GM18870 (cell line): ENCODE data around the gene KRTAP10-1.
"Not testable (repeated sequence)": the region's sequence is repeated elsewhere in the genome, so short reads cannot be mapped to it uniquely, and the experiment has no call there.

ENCODE experiments used
- ATAC-seq: cut with Tn5 transposase; IDR thresholded peaks from one replicate; pipeline ENCODE4 v1.9.1; 2021; ENCODE audit warnings: moderate library complexity; ENCODE audit not compliant: unreplicated experiment

Gene KRTAP10-1

GRCh38 chr21:44571296-44571695, 31.3 kb upstream of the KRTAP10-1 start:
- ATAC-seq, result no peak

GRCh38 chr21:44569861-44570517, 30.0 kb upstream of the KRTAP10-1 start:
- no peak for ATAC-seq

GRCh38 chr21:44568667-44569556, 28.9 kb upstream of the KRTAP10-1 start:
- no peak for ATAC-seq

- no peak for ATAC-seq
Observed at GRCh38 chr21:44568261-44568660, 28.3 kb upstream of the KRTAP10-1 start.

GRCh38 chr21:44567481-44568171, 27.6 kb upstream of the KRTAP10-1 start:
- ATAC-seq, result no peak

GRCh38 chr21:44566403-44566802, 26.4 kb upstream of the KRTAP10-1 start:
- no peak for ATAC-seq

GRCh38 chr21:44564886-44565598, 25.0 kb upstream of the KRTAP10-1 start:
- ATAC-seq, result no peak

- no peak for ATAC-seq
Observed at GRCh38 chr21:44564099-44564498, 24.1 kb upstream of the KRTAP10-1 start.

- no peak for ATAC-seq
Observed at GRCh38 chr21:44558695-44559094, 18.7 kb upstream of the KRTAP10-1 start, which contains the start of gene KRTAP10-3. Gene KRTAP10-3 (minus strand): TSS chr21:44558795. CDS start chr21:44558715, 80 bp downstream.

GRCh38 chr21:44558329-44558675, 18.3 kb upstream of the KRTAP10-1 start:
- not testable (repeated sequence) for ATAC-seq

- ATAC-seq, result no peak
Observed at GRCh38 chr21:44557491-44558328, 17.7 kb upstream of the KRTAP10-1 start.

GRCh38 chr21:44556879-44557278, 16.9 kb upstream of the KRTAP10-1 start:
- ATAC-seq, result no peak

GRCh38 chr21:44555200-44555875, 15.3 kb upstream of the KRTAP10-1 start:
- ATAC-seq, result no peak

- ATAC-seq, result no peak
Observed at GRCh38 chr21:44552681-44553080, 12.7 kb upstream of the KRTAP10-1 start.

GRCh38 chr21:44552136-44552535, 12.1 kb upstream of the KRTAP10-1 start:
- ATAC-seq, result no peak

- no peak for ATAC-seq
Observed at GRCh38 chr21:44551340-44551961, 11.5 kb upstream of the KRTAP10-1 start, which contains the start of gene KRTAP10-2. Gene KRTAP10-2 (minus strand): TSS chr21:44551505. CDS start chr21:44551458, 47 bp downstream.

- no peak for ATAC-seq
Observed at GRCh38 chr21:44550807-44551206, 10.8 kb upstream of the KRTAP10-1 start.

GRCh38 chr21:44550285-44550684, 10.3 kb upstream of the KRTAP10-1 start:
- ATAC-seq, result not testable (repeated sequence)
